Naive thymus-derived CD8-positive, alpha-beta T cell (primary cell): ENCODE data around the gene LY86. TPM values are rescaled to one million over a fixed set of nuclear protein-coding genes. Genes with fewer than 3 reads are reported as not detected.

Experiments used
- ATAC-seq, 2 donors: fragments of 150-1000 bp; cut with Tn5 transposase in 1 of 2; sonication (Bioruptor Pico), chemical (Tn5 transposase) in 1 of 2; 1 replicate in 1 of 2; 2 replicates in 1 of 2; pipeline ENCODE4 v1.10.0; 2021; ENCODE audit warnings: mild to moderate bottlenecking in 2 of 2, moderate library complexity in 2 of 2
- POLR2A ChIA-PET: fragments of 350-600 bp; sonication (Branson Sonifier 250); formaldehyde crosslinking; loops from one replicate; lab custom pipeline; 2021; ENCODE audit warnings: antibody characterized with exemption; lab: Charles Lee
- DNase-seq, 10 donors: peaks; one replicate each; pipeline versions ENCODE4 v3.0.0 to v3.0.0-alpha.2; 2020 to 2022
- H3K27ac Mint-ChIP-seq, 10 donors: one replicate each; pipeline ENCODE4 v1.8.0; 2020 to 2022; ENCODE audit warnings: mild to moderate bottlenecking in 10 of 10, mixed read lengths in 10 of 10, moderate library complexity in 4 of 10, inconsistent platforms in 1 of 10
- H3K27me3 Mint-ChIP-seq, 5 donors: one replicate each; pipeline ENCODE4 v1.8.0; 2021 to 2022; ENCODE audit warnings: mixed read lengths in 5 of 5
- H3K36me3 Mint-ChIP-seq, 3 donors: one replicate each; pipeline ENCODE4 v1.8.0; 2020 to 2022; ENCODE audit warnings: mixed read lengths in 3 of 3, mild to moderate bottlenecking in 2 of 3, inconsistent platforms in 1 of 3
- H3K4me1 Mint-ChIP-seq, 4 donors: one replicate each; pipeline ENCODE4 v1.8.0; 2021 to 2022; ENCODE audit warnings: mixed read lengths in 4 of 4
- H3K4me3 Mint-ChIP-seq, 10 donors: one replicate each; pipeline ENCODE4 v1.8.0; 2020 to 2022; ENCODE audit warnings: mild to moderate bottlenecking in 10 of 10, mixed read lengths in 10 of 10, moderate library complexity in 6 of 10, inconsistent platforms in 1 of 10
- H3K9me3 Mint-ChIP-seq, 9 donors: one replicate each; pipeline ENCODE4 v1.8.0; 2020 to 2022; ENCODE audit warnings: mixed read lengths in 9 of 9, mild to moderate bottlenecking in 3 of 9, inconsistent platforms in 1 of 9, moderate library complexity in 1 of 9
- polyA plus RNA-seq, 3 donors: library from polyadenylated mRNA; unstranded; fragments of 300-500 nt; fragmentation: Illumina TruSeq; gene quantifications; one replicate each; pipeline ENCODE4 v1.2.3, GENCODE V29; 2021
- total RNA-seq, 8 experiments: library from RNA in 2 of 8; stranded (reverse) in 2 of 8; gene quantifications; one replicate each; pipeline ENCODE4 v1.2.3 and lab custom pipeline; 2021 to 2026

Gene LY86
- total RNA-seq: 1 to 10 TPM; 2.2 to 3.0 TPM
- polyA plus RNA-seq: 1 to 10 TPM; 6.0 to 7.0 (median 6.3) TPM
- 0.26 to 1.7 (median 0.91) reads per million in 6 experiments for total RNA-seq (lab: John Stamatoyannopoulos, UW)

- Mint-ChIP-seq H3K4me1 (peaks cover 39 to 86% (median 76%) of the 10 kb centered on the region in 4 donors), H3K27ac (peak within 1 kb of the TSS; percentile 79 to 99 (median 96)), H3K4me3 (peak within 1 kb of the TSS; percentile 77 to 90 (median 81)), H3K27me3 (no peaks in the 10 kb centered on the region), H3K36me3 (no peaks in the 10 kb centered on the region), H3K9me3 (peaks cover 0 to 2% (median 0%) of the 10 kb centered on the region in 9 donors)
- peak; percentile 73 to 77 for ATAC-seq
- DNase-seq: peak in 3 of 10 donors; percentile 45 to 50 (median 49)
- POLR2A ChIA-PET: interaction anchor here (1.0 to 2.2 kb wide), 8 partner anchors 8 to 74 kb away, joined by 3 to 22 read pairs (median 5); no protein-coding TSS in a partner anchor
These were observed at the start of gene LY86 for GRCh38 chr6:6588064-6588923. Gene LY86, plus strand, starts transcription at chr6:6588720. Its CDS starts 15 bp downstream, at chr6:6588735.

GRCh38 chr6:6539036-6539435 is 49.5 kb upstream of the LY86 start:
- POLR2A ChIA-PET: no interaction called here
- DNase-seq (no peak), ATAC-seq (no peak)
- Mint-ChIP-seq H3K27me3 (peaks cover 0 to 16% (median 8%) of the 10 kb centered on the region in 5 donors), H3K9me3 (peaks cover 0 to 2% (median 0%) of the 10 kb centered on the region in 9 donors), H3K4me1 (peaks cover 2 to 9% (median 7%) of the 10 kb centered on the region in 4 donors), H3K36me3 (no peaks in the 10 kb centered on the region), H3K4me3 (no peak overlapping the region), H3K27ac (no peak overlapping the region)

- peaks cover 0 to 2% (median 0%) of the 10 kb centered on the region in 9 donors for H3K9me3 Mint-ChIP-seq
- ATAC-seq: no peak
- H3K4me1 Mint-ChIP-seq: peaks cover 5 to 18% (median 10%) of the 10 kb centered on the region in 4 donors
- no peak overlapping the region for H3K4me3 Mint-ChIP-seq
- peaks cover 7 to 25% (median 16%) of the 10 kb centered on the region in 5 donors for H3K27me3 Mint-ChIP-seq
- POLR2A ChIA-PET: no interaction called here
- no peak overlapping the region for H3K27ac Mint-ChIP-seq
- no peak for DNase-seq
- H3K36me3 Mint-ChIP-seq: no peaks in the 10 kb centered on the region
These were observed 46.2 kb upstream of the LY86 start for GRCh38 chr6:6542357-6542756.

- Mint-ChIP-seq H3K4me3 (no peak overlapping the region), H3K9me3 (peaks cover 0 to 2% (median 0%) of the 10 kb centered on the region in 9 donors), H3K27me3 (peaks cover 9 to 34% (median 19%) of the 10 kb centered on the region in 5 donors), H3K4me1 (peaks cover 4 to 15% (median 6%) of the 10 kb centered on the region in 4 donors), H3K36me3 (no peaks in the 10 kb centered on the region), H3K27ac (peak overlapping the region in 1 of 10 donors; percentile 41)
- no peak for ATAC-seq
- DNase-seq: no peak
- POLR2A ChIA-PET: no interaction called here
These were observed 45.2 kb upstream of the LY86 start for GRCh38 chr6:6543181-6543879.

GRCh38 chr6:6545616-6546317 is 42.8 kb upstream of the LY86 start:
- POLR2A ChIA-PET: interaction anchor here (0.6 to 2.2 kb wide), 4 partner anchors 28 to 878 kb away, joined by 3 to 7 read pairs (median 6); no protein-coding TSS in a partner anchor
- peaks cover 0 to 2% (median 0%) of the 10 kb centered on the region in 9 donors for H3K9me3 Mint-ChIP-seq
- H3K27me3 Mint-ChIP-seq: peaks cover 11 to 35% (median 22%) of the 10 kb centered on the region in 5 donors
- ATAC-seq (no peak), DNase-seq (no peak)
- peak overlapping the region; percentile 29 to 87 (median 62) for H3K4me3 Mint-ChIP-seq
- peak overlapping the region in 1 of 10 donors; percentile 15 for H3K27ac Mint-ChIP-seq
- peaks cover 3 to 11% (median 4%) of the 10 kb centered on the region in 4 donors for H3K4me1 Mint-ChIP-seq
- no peaks in the 10 kb centered on the region for H3K36me3 Mint-ChIP-seq

GRCh38 chr6:6546318-6547109 is 42.0 kb upstream of the LY86 start:
- Mint-ChIP-seq H3K9me3 (peaks cover 0 to 2% (median 0%) of the 10 kb centered on the region in 9 donors), H3K4me1 (peaks cover 3 to 11% (median 4%) of the 10 kb centered on the region in 4 donors), H3K27me3 (peaks cover 12 to 35% (median 22%) of the 10 kb centered on the region in 5 donors), H3K4me3 (peak overlapping the region; percentile 69 to 87 (median 86)), H3K36me3 (no peaks in the 10 kb centered on the region), H3K27ac (peak overlapping the region in 7 of 10 donors; percentile 17 to 81 (median 71))
- peak in 5 of 10 donors; percentile 10 to 42 (median 18) for DNase-seq
- POLR2A ChIA-PET: interaction anchor here (0.6 to 2.2 kb wide), 9 partner anchors 15 to 1403 kb away, joined by 3 to 7 read pairs (median 4); no protein-coding TSS in a partner anchor
- peak; percentile 62 to 72 for ATAC-seq

GRCh38 chr6:6547110-6547879 is 41.2 kb upstream of the LY86 start:
- Mint-ChIP-seq H3K4me1 (peaks cover 3 to 11% (median 4%) of the 10 kb centered on the region in 4 donors), H3K9me3 (peaks cover 0 to 2% (median 0%) of the 10 kb centered on the region in 9 donors), H3K27ac (peak overlapping the region in 7 of 10 donors; percentile 17 to 81 (median 71)), H3K4me3 (peak overlapping the region; percentile 69 to 87 (median 86)), H3K36me3 (no peaks in the 10 kb centered on the region), H3K27me3 (peaks cover 12 to 35% (median 22%) of the 10 kb centered on the region in 5 donors)
- ATAC-seq (peak; percentile 92), DNase-seq (peak; percentile 71 to 90 (median 83))
- POLR2A ChIA-PET: interaction anchor here (0.6 to 2.2 kb wide), 10 partner anchors 14 to 1403 kb away, joined by 3 to 7 read pairs (median 4); partner anchors contain the start of gene F13A1

GRCh38 chr6:6556161-6556737 is 32.3 kb upstream of the LY86 start:
- DNase-seq: no peak
- Mint-ChIP-seq H3K27ac (peak overlapping the region in 3 of 10 donors; percentile 16 to 68 (median 60)), H3K4me3 (no peak overlapping the region), H3K27me3 (no peaks in the 10 kb centered on the region), H3K36me3 (no peaks in the 10 kb centered on the region), H3K9me3 (no peaks in the 10 kb centered on the region), H3K4me1 (peaks cover 0 to 7% (median 0%) of the 10 kb centered on the region in 4 donors)
- POLR2A ChIA-PET: interaction anchor here (0.6 kb wide), 1 partner anchor 31 kb away, joined by 3 read pairs; no protein-coding TSS in a partner anchor
- no peak for ATAC-seq

- ATAC-seq (peak; percentile 74 to 82), DNase-seq (peak; percentile 10 to 75 (median 48))
- no peaks in the 10 kb centered on the region for H3K36me3 Mint-ChIP-seq
- peaks cover 0 to 7% (median 0%) of the 10 kb centered on the region in 4 donors for H3K4me1 Mint-ChIP-seq
- POLR2A ChIA-PET: interaction anchor here (0.6 kb wide), 1 partner anchor 30 kb away, joined by 3 read pairs; no protein-coding TSS in a partner anchor
- no peaks in the 10 kb centered on the region for H3K9me3 Mint-ChIP-seq
- peak overlapping the region in 3 of 10 donors; percentile 11 to 60 (median 30) for H3K27ac Mint-ChIP-seq
- H3K4me3 Mint-ChIP-seq: no peak overlapping the region
- H3K27me3 Mint-ChIP-seq: no peaks in the 10 kb centered on the region
These were observed 31.6 kb upstream of the LY86 start for GRCh38 chr6:6556738-6557503.

- Mint-ChIP-seq H3K9me3 (no peaks in the 10 kb centered on the region), H3K27ac (no peak overlapping the region), H3K36me3 (no peaks in the 10 kb centered on the region), H3K4me3 (no peak overlapping the region), H3K4me1 (peaks cover 0 to 7% (median 0%) of the 10 kb centered on the region in 4 donors), H3K27me3 (peaks cover 0 to 2% (median 0%) of the 10 kb centered on the region in 5 donors)
- ATAC-seq (no peak), DNase-seq (no peak)
- POLR2A ChIA-PET: no interaction called here
These were observed 31.0 kb upstream of the LY86 start for GRCh38 chr6:6557504-6557839.
